AG04449 (cell line): Measurements from ENCODE around the gene LRP1B.

ENCODE experiments used
- CTCF ChIA-PET: fragments of 350-600 bp; formaldehyde crosslinking; extraction: SDS; loops from one replicate; lab custom pipeline; 2021; ENCODE audit warnings: antibody characterized with exemption; lab: Yijun Ruan, JAX
- POLR2A ChIA-PET: fragments of 400-600, 350-600 bp; formaldehyde crosslinking; extraction: SDS; loops from one replicate; lab custom pipeline; 2020; ENCODE audit warnings: antibody characterized with exemption, inconsistent platforms; lab: Yijun Ruan, JAX
- DNase-seq: peaks from one replicate; pipeline ENCODE4 v3.0.0-alpha.2; 2010; ENCODE audit warnings: low read depth, low spot score
- H3K4me3 ChIP-seq: 2 replicates; pipeline ENCODE4 v1.5.1; 2011; ENCODE audit warnings: low read depth, mild to moderate bottlenecking, control low read depth, low read length
- CTCF ChIP-seq: IDR thresholded peaks from one replicate; pipeline ENCODE4 v1.5.1; 2011; ENCODE audit warnings: mild to moderate bottlenecking, moderate library complexity, low read length, control low read depth, inconsistent platforms; ENCODE audit not compliant: insufficient read depth; ENCODE audit errors: missing control alignments

The LRP1B gene

GRCh38 chr2:140627136-140627535, 1503.7 kb downstream of the LRP1B start:
- H3K4me3 ChIP-seq, result no peak overlapping the region
- ChIA-PET POLR2A (no interaction called here), CTCF (no interaction called here)
- no peak for TF ChIP-seq CTCF
- no peak for DNase-seq

DNA sequence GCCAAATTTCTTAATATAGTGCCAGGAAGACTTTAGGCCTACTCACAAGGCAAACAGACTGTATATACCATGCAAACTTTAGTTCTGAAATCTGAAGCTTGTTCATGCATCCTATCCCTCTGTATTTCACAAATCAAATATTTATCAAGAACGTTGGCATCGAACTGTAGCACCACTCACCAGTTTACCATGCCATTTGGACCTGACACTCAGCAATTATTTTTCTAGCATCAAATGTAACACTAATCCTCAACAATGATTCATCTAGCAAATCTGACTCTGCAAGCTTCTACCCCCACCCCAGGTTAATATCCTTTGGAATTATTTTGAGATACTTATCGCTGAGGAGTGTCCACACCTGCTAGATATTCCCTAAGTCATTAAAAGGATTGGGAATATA, 1506.6 kb downstream of the LRP1B start:
- ChIA-PET POLR2A (no interaction called here), CTCF (no interaction called here)
- no peak overlapping the region for H3K4me3 ChIP-seq
- DNase-seq, result no peak
- no peak for TF ChIP-seq CTCF

- ChIA-PET POLR2A (no interaction called here), CTCF (no interaction called here)
- H3K4me3 ChIP-seq, result no peak overlapping the region
- TF ChIP-seq CTCF, result no peak
- DNase-seq, result no peak
Observed at GRCh38 chr2:140621583-140622362, 1509.0 kb downstream of the LRP1B start.

DNA sequence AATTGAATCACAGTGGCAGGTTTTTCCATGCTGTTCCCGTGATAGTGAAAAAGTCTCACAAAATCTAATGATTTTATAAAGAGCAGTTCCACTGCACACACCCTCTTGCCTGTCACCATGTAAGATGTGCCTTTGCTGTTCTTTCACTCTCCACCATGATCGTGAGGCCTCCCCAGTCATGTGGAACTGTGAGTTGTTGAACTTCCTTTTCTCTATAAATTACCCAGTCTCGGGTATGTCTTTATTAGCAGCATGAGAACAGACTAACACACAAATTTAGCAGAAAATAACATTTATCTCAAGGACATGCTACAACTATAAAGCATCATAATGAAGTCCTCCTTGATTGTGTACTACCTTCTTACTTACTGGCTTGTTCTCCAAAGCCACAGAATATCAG, 1526.0 kb downstream of the LRP1B start:
- ChIA-PET CTCF (no interaction called here), POLR2A (no interaction called here)
- DNase-seq, result no peak
- H3K4me3 ChIP-seq, result no peak overlapping the region
- TF ChIP-seq CTCF, result no peak

DNA sequence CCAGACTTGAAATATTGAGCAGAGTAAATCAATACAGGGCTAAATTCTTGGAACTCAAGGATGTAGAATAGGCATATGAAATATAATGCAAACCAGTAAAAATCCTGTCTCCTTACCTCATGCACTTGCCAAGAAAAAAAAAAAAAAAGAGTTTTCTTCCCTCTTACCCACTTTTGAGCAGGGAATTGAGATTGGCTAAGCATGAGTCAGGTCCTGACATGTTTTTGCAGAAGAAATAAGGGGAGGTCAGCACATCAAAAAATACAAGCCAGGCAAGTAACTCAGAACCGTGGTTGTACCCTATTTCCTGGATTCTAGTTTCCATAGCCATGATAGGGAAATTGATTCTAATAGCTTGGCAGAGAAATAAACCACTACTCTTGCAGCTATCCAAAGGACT, 1526.7 kb downstream of the LRP1B start:
- POLR2A ChIA-PET, result no interaction called here
- no peak for TF ChIP-seq CTCF
- H3K4me3 ChIP-seq, result no peak overlapping the region
- CTCF ChIA-PET, result no interaction called here
- DNase-seq, result no peak

DNA sequence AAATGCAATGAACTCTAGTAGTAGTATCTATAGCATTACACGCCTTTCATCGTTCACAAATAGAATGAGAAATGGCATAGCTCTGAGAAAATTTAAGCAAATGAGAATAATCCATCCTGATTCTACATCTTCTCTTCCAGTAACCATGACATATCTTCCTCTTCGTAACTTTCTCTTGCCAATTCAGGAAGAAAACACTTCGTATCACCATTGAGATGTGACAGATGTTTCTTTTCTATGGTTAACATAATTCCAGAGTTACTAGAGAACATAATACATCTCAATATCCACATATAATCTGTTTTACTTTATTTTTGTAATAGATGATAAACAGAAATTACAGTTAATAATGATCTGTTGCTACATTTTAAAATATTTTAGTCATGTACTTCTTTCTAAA, 1527.4 kb downstream of the LRP1B start:
- CTCF ChIA-PET, result no interaction called here

More for the DNA sequence above, 1527.4 kb downstream of the LRP1B start:
- TF ChIP-seq CTCF, result no peak
- POLR2A ChIA-PET, result no interaction called here
- no peak for DNase-seq
- H3K4me3 ChIP-seq, result no peak overlapping the region
